Gastroesophageal sphincter (tissue), 4 donors: Measurements from ENCODE around the gene ADAMTS4. TPM values are rescaled to one million over a fixed set of nuclear protein-coding genes. Genes with fewer than 3 reads are reported as not detected.

Source experiments
- ATAC-seq: fragments of 150-250 bp; one replicate; pipeline ENCODE4 v1.9.1; 2016; ENCODE audit warnings: mild to moderate bottlenecking, moderate library complexity
- H3K27ac ChIP-seq, 4 donors: fragments of 200-600 bp; sonication (generic) in 3 of 4; 1 replicate in 3 of 4; 2 replicates in 1 of 4; pipeline ENCODE4 v1.5.1; 2016 to 2019
- H3K27me3 ChIP-seq: fragments of 200-600 bp; sonication (generic); one replicate; pipeline ENCODE4 v1.5.1; 2019
- H3K36me3 ChIP-seq, 2 donors: fragments of 200-600 bp; sonication (generic); one replicate each; pipeline ENCODE4 v1.5.1; 2019; ENCODE audit warnings: control low read depth in 1 of 2
- H3K4me1 ChIP-seq, 3 donors: fragments of 200-600 bp; sonication (generic); 1 replicate in 2 of 3; 2 replicates in 1 of 3; pipeline ENCODE4 v1.5.1; 2016 to 2019; ENCODE audit warnings: control low read depth in 2 of 3
- H3K4me3 ChIP-seq, 2 donors: fragments of 200-600 bp; sonication (generic); one replicate each; pipeline ENCODE4 v1.5.1; 2019; ENCODE audit warnings: mild to moderate bottlenecking in 1 of 2, moderate library complexity in 1 of 2
- H3K9me3 ChIP-seq, 3 donors: fragments of 200-600 bp; sonication (generic); one replicate each; pipeline ENCODE4 v1.5.1; 2017 to 2019; ENCODE audit warnings: control low read depth in 2 of 3
- CTCF ChIP-seq, 4 experiments: fragments of 200-600 bp in 2 of 4; fragments of 450-650 bp in 2 of 4; sonication (generic) in 1 of 4; IDR thresholded peaks; one replicate each; pipeline ENCODE4 v1.5.1; 2017 to 2019; ENCODE audit warnings: antibody characterized with exemption in 4 of 4, mild to moderate bottlenecking in 2 of 4, moderate library complexity in 2 of 4
- EP300 ChIP-seq: sonication (generic); formaldehyde crosslinking; IDR thresholded peaks from one replicate; pipeline ENCODE4 v1.6.1; 2017; ENCODE audit warnings: antibody characterized with exemption, mild to moderate bottlenecking
- POLR2A ChIP-seq, 2 donors: fragments of 450-650 bp; IDR thresholded peaks; one replicate each; pipeline ENCODE4 v1.6.1; 2017; ENCODE audit warnings: antibody characterized with exemption in 2 of 2, mild to moderate bottlenecking in 2 of 2, moderate library complexity in 1 of 2
- POLR2AphosphoS5 ChIP-seq: sonication (generic); formaldehyde crosslinking; IDR thresholded peaks from one replicate; pipeline ENCODE4 v1.6.1; 2017; ENCODE audit warnings: antibody characterized with exemption
- WGBS, 2 donors: methylation state at CpG; one replicate each; pipeline ENCODE4 v1.1.5; 2018; ENCODE audit warnings: low coverage in 1 of 2; 5-methylcytosine and 5-hydroxymethylcytosine counted together
- total RNA-seq, 4 donors: library from RNA; depleted of rRNA; stranded (reverse); fragments of >200 nt; gene quantifications; one replicate each; pipeline ENCODE4 v1.1.0, GENCODE V29; 2016

ADAMTS4 gene
- total RNA-seq, 4 donors from 2014 or later: 3.7 to 60.6 (median 6.7) TPM

- peak within 1 kb of the TSS; percentile 63 to 91 (median 88) for H3K27ac ChIP-seq
- H3K36me3 ChIP-seq: peaks cover 0 to 67% of the 10 kb centered on the region in 2 donors
- WGBS, 2 donors: 2 to 3% methylated on average over 12 to 17 of the region's 54 CpGs
These were observed 32.8 kb downstream of the ADAMTS4 start, which contains the start of gene PPOX for GRCh38 chr1:161165742-161166668. TSS of gene PPOX (plus strand) at chr1:161166426. CDS start at chr1:161166848, 422 bp downstream.

GRCh38 chr1:161164901-161165610, 33.8 kb downstream of the ADAMTS4 start:
- H3K9me3 ChIP-seq: no peaks in the 10 kb centered on the region
- peak overlapping the region; percentile 63 to 91 (median 88) for H3K27ac ChIP-seq
- WGBS, 2 donors: 53 to 90% methylated on average over 3 to 5 of the region's 14 CpGs
- H3K4me1 ChIP-seq: peaks cover 7 to 63% (median 33%) of the 10 kb centered on the region in 3 donors
- TF ChIP-seq CTCF (IDR thresholded peaks at IDR 0.05) (no peak), POLR2A (IDR thresholded peaks at IDR 0.05) (no peak), EP300 (no peak), POLR2AphosphoS5 (no peak)
- peaks cover 0 to 62% of the 10 kb centered on the region in 2 donors for H3K36me3 ChIP-seq
- H3K27me3 ChIP-seq: no peaks in the 10 kb centered on the region
- H3K4me3 ChIP-seq: peak overlapping the region; percentile 44 to 70
- no peak for ATAC-seq

More at GRCh38 chr1:161165742-161166668, 32.8 kb downstream of the ADAMTS4 start, which contains the start of gene PPOX:
- TF ChIP-seq POLR2AphosphoS5 (peak; percentile 72), EP300 (no peak), CTCF (IDR thresholded peaks at IDR 0.05) (peak in 3 of 4 experiments; percentile 36 to 54 (median 48)), POLR2A (IDR thresholded peaks at IDR 0.05) (peak; percentile 26 to 50)
- ATAC-seq: peak; percentile 98
- H3K4me3 ChIP-seq: peak within 1 kb of the TSS; percentile 44 to 70
- no peaks in the 10 kb centered on the region for H3K27me3 ChIP-seq
- H3K4me1 ChIP-seq: peaks cover 0 to 56% (median 24%) of the 10 kb centered on the region in 3 donors
- no peaks in the 10 kb centered on the region for H3K9me3 ChIP-seq

DNA sequence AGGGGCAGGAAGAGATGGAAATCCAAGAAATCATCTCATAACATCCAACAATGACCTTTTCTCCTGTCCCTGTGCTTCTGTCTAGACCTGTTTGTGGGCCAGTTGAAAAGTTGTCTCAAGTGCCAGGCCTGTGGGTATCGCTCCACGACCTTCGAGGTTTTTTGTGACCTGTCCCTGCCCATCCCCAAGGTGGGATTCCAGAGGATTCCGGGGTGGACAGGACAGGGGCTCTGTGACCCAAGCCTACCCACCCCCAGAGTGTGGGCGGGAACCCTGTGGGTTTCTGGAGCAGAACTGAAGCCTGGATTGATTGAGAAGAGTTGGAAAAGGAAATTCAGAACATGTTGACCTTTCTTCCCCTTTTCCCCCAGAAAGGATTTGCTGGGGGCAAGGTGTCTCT, 35.1 kb downstream of the ADAMTS4 start:
- Histone ChIP-seq H3K27me3 (no peaks in the 10 kb centered on the region), H3K27ac (no peak overlapping the region), H3K4me1 (peaks cover 7 to 71% (median 36%) of the 10 kb centered on the region in 3 donors), H3K36me3 (peaks cover 0 to 49% of the 10 kb centered on the region in 2 donors), H3K9me3 (no peaks in the 10 kb centered on the region), H3K4me3 (no peak overlapping the region)
- ATAC-seq: no peak
- WGBS, 2 donors: 85 to 100% methylated on average over 2 to 3 of the region's 5 CpGs
- TF ChIP-seq POLR2A (IDR thresholded peaks at IDR 0.05): no peak
- TF ChIP-seq CTCF (IDR thresholded peaks at IDR 0.05): no peak
- no peak for TF ChIP-seq EP300
- TF ChIP-seq POLR2AphosphoS5: no peak

GRCh38 chr1:161162806-161163205, 36.0 kb downstream of the ADAMTS4 start:
- no peaks in the 10 kb centered on the region for H3K9me3 ChIP-seq
- no peak overlapping the region for H3K4me3 ChIP-seq
- TF ChIP-seq EP300 (no peak), POLR2A (IDR thresholded peaks at IDR 0.05) (no peak), CTCF (IDR thresholded peaks at IDR 0.05) (no peak), POLR2AphosphoS5 (no peak)
- H3K36me3 ChIP-seq: peaks cover 0 to 53% of the 10 kb centered on the region in 2 donors
- H3K27me3 ChIP-seq: no peaks in the 10 kb centered on the region
- ATAC-seq: no peak
- WGBS, 2 donors: 92% methylated on average over 2 of the region's 10 CpGs; no CpG with 5 or more reads in 1 of the 2 donors
- H3K27ac ChIP-seq: peak overlapping the region in 1 of 4 donors; percentile 11
- peaks cover 7 to 69% (median 39%) of the 10 kb centered on the region in 3 donors for H3K4me1 ChIP-seq
